ES-I3 (cell line): ENCODE measurements around the gene HPRT1.

Experiments used
- H3K36me3 ChIP-seq: 2 replicates; pipeline ENCODE4 v1.6.1; 2013; ENCODE audit warnings: mild to moderate bottlenecking, low read length, control low read depth, moderate library complexity; ENCODE audit not compliant: insufficient read depth
- H3K4me1 ChIP-seq: 2 replicates; pipeline ENCODE4 v1.6.1; 2013; ENCODE audit warnings: mild to moderate bottlenecking, control low read depth, low read length; ENCODE audit not compliant: insufficient read depth
- H3K9ac ChIP-seq: 2 replicates; pipeline ENCODE4 v1.6.1; 2013; ENCODE audit warnings: low read depth, mild to moderate bottlenecking, low read length, moderate library complexity
- H3K9me3 ChIP-seq: 2 replicates; pipeline ENCODE4 v1.6.1; 2013; ENCODE audit warnings: mild to moderate bottlenecking, low read length, moderate library complexity; ENCODE audit not compliant: control insufficient read depth, insufficient read depth

Gene HPRT1

GRCh38 chrX:134542485-134542884 is 82.5 kb downstream of the HPRT1 start:
- H3K4me1 ChIP-seq: peaks cover 29% of the 10 kb centered on the region
- no peak overlapping the region; the same call in 1 of the 2 replicates for H3K9ac ChIP-seq
- no peaks in the 10 kb centered on the region for H3K36me3 ChIP-seq
- no peaks in the 10 kb centered on the region for H3K9me3 ChIP-seq

- H3K4me1 ChIP-seq: peaks cover 25% of the 10 kb centered on the region
- no peak overlapping the region for H3K9ac ChIP-seq
- no peaks in the 10 kb centered on the region for H3K36me3 ChIP-seq
- H3K9me3 ChIP-seq: no peaks in the 10 kb centered on the region
Observed at GRCh38 chrX:134543288-134543687, 83.3 kb downstream of the HPRT1 start.

DNA sequence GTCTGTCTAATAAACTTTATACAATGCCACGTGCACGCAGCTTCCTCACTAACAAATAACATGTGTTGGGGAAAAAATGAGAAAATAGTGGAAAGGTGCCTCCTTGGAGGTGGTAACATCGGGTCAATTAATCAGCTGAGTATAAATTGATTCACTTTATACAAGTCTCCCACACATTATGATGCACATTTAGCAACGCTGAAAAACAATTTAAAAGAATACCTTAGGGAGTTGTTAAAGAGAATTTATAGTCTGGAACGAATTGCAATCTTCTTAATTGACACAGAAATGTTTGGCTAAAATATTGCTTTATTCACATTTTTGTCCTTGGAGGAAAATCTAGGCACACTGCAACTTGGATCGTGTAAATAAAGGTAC is 84.2 kb downstream of the HPRT1 start:
- Histone ChIP-seq H3K4me1 (peaks cover 25% of the 10 kb centered on the region), H3K36me3 (no peaks in the 10 kb centered on the region), H3K9ac (peak overlapping the region; percentile 58), H3K9me3 (no peaks in the 10 kb centered on the region)

DNA sequence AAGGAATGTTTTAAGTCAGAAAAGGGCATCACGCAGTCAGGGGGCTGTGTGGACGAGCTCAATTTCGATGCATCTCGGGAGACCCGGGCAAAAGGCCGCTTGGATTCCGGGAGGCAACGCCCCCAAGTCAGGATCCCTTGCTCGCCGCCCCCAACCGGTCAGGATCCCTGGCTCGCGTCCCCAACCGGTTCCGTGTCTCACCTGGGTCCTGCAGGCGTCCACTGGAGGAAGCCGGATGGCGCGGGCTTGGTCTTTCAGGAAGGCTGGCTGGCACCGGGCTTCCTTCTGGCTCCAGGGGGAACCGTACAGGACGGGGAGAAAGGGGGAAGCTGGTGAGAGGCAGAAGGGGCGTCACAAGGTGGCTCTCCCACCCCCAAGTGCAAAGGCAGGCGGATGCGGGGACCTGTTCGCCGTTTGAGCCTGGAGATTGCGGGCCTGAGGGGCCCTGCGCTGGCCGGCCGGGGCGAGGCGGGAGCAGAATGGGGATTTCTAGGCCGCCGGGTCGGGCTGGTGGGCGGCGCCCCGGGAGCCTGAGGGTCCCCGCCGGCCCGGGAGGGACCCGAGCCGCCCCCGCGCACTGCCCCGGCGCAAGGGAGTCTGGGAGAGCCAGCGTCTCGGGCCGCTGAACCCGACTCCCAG is 84.7 kb downstream of the HPRT1 start:
- H3K9me3 ChIP-seq: no peaks in the 10 kb centered on the region
- H3K4me1 ChIP-seq: peaks cover 25% of the 10 kb centered on the region
- peak overlapping the region; percentile 58 for H3K9ac ChIP-seq
- no peaks in the 10 kb centered on the region for H3K36me3 ChIP-seq

GRCh38 chrX:134545510-134545909 is 85.5 kb downstream of the HPRT1 start:
- no peaks in the 10 kb centered on the region for H3K36me3 ChIP-seq
- H3K9ac ChIP-seq: peak overlapping the region; percentile 58; the same call in 1 of the 2 replicates
- peaks cover 25% of the 10 kb centered on the region for H3K4me1 ChIP-seq
- H3K9me3 ChIP-seq: no peaks in the 10 kb centered on the region

DNA sequence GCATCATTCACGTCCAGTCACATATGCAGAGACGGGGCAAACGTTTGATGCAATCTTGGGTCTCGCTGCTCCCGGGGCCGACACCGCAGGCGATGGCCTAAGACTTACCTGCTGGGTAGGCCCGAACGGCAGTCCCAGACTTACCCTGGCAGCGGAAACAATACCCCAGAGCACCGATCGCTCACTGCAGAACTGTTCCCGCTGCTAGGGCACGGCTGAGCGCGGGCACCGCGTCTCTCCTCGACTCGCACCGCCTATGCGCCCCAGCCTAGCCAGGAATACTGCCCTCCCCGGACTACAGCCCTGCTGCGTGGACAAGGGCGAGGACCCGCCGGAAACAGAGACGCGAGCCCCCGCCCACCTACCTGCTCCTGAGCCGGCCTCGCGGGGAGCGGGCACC is 86.2 kb downstream of the HPRT1 start:
- H3K9me3 ChIP-seq: no peaks in the 10 kb centered on the region
- H3K4me1 ChIP-seq: peaks cover 25% of the 10 kb centered on the region
- H3K36me3 ChIP-seq: no peaks in the 10 kb centered on the region
- peak overlapping the region; percentile 58; the same call in 1 of the 2 replicates for H3K9ac ChIP-seq

GRCh38 chrX:134547047-134547679 is 87.2 kb downstream of the HPRT1 start:
- peaks cover 34% of the 10 kb centered on the region for H3K4me1 ChIP-seq
- peak overlapping the region; percentile 95; the same call in 1 of the 2 replicates for H3K9ac ChIP-seq
- H3K9me3 ChIP-seq: no peaks in the 10 kb centered on the region
- H3K36me3 ChIP-seq: no peaks in the 10 kb centered on the region

DNA sequence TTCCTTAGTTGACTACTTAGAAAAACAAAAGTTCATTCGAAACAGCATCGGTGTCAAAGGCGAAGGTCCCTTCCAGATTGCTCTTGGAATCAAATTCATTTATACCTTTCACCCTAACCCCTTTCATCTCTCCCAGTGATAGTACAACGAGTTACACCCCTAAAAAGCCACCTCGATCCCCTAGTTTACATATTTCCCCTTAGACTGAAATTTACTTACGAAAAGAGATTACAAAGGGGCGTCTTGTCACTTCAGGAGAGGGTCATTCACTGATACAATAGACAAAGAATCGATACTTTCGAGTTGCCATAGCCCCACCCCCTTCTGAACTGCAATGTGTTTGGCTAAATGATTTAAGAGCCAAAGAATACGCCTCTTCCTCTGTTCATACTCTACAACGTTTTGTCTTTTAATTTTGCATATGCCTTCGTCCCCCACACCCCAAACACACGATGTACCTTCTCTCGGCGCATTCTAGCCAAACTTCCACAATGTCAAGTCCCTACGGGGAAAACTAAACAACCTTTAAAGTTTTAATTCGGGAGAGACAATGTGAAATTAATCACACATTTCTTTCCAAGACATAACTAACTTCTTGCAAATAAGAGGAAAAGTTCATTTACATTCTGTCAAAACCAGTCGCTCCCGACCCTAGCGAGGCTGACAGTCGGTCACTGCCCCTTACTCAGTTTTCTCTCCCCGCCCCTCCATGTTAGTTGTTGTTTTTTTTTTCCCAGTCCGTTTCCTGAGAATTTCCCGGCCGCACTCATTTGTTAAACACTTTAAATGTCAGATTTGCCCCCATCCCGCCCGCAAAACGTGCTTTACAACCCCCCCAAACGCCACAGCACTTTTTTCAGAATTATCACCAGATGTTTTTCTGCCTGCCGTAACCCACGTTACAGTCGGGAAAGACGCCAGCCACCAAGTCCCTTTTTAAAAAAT is 88.6 kb downstream of the HPRT1 start:
- Histone ChIP-seq H3K9me3 (no peaks in the 10 kb centered on the region), H3K9ac (peak overlapping the region; percentile 95), H3K36me3 (no peaks in the 10 kb centered on the region), H3K4me1 (peaks cover 28% of the 10 kb centered on the region)
